ENCODE measurements around the gene SAA4.

GRCh38 chr11:18277565-18278271 is 41.1 kb upstream of the SAA4 start:
- TF ChIP-seq CTCF (IDR thresholded peaks at IDR 0.05) (no peak), POLR2A (IDR thresholded peaks at IDR 0.05) (no peak)

Measured in testis (tissue), 2 donors.